SK-N-SH (cell line): Measurements from ENCODE around the gene DIRAS1. TPM values are rescaled to one million over a fixed set of nuclear protein-coding genes. Genes with fewer than 3 reads are reported as not detected.

Experiments used
- CTCF ChIA-PET: fragments of 300-600, 350-600 bp; formaldehyde crosslinking; extraction: SDS; loops from one replicate; lab custom pipeline; 2021; lab: Yijun Ruan, JAX
- POLR2A ChIA-PET: fragments of 350-600 bp; sonication (Branson Sonifier 250); formaldehyde crosslinking; extraction: SDS; loops from one replicate; lab custom pipeline; 2020; ENCODE audit warnings: antibody characterized with exemption, inconsistent platforms; lab: Yijun Ruan, JAX
- DNase-seq: peaks from one replicate; pipeline ENCODE4 v3.0.0; 2012
- H2AFZ ChIP-seq: fragments of 200-600 bp; sonication (generic); 2 replicates; pipeline ENCODE4 v1.8.1; 2016; ENCODE audit warnings: antibody characterized with exemption, mild to moderate bottlenecking, low read depth
- H3F3A ChIP-seq: fragments of 200-600 bp; sonication (generic); replicated peaks from 2 replicates; pipeline ENCODE3; 2016; ENCODE audit warnings: antibody characterized with exemption, mild to moderate bottlenecking; ENCODE audit not compliant: insufficient read depth
- H3K27ac ChIP-seq, 2 experiments: fragments of 200-500 bp in 1 of 2; fragments of 200-600 bp in 1 of 2; sonication (Bioruptor generic) in 1 of 2; sonication (generic), shearing (Covaris generic) in 1 of 2; 2 replicates each; pipeline versions ENCODE4 v1.5.1 to v1.6.1; 2014 to 2016; ENCODE audit warnings: low read depth in 2 of 2, inconsistent platforms in 1 of 2, low read length in 1 of 2, mild to moderate bottlenecking in 1 of 2, mixed read lengths in 1 of 2
- H3K27me3 ChIP-seq: fragments of 200-600 bp; sonication (generic), shearing (Covaris generic); 2 replicates; pipeline ENCODE4 v1.6.1; 2016; ENCODE audit warnings: mixed run types; ENCODE audit not compliant: insufficient read depth
- H3K36me3 ChIP-seq, 2 experiments: fragments of 200-500 bp in 1 of 2; fragments of 200-600 bp in 1 of 2; sonication (Bioruptor generic) in 1 of 2; sonication (generic) in 1 of 2; replicated peaks in 1 of 2; 2 replicates each; pipeline versions ENCODE3 to v1.5.1; 2014 to 2016; ENCODE audit warnings: low read length in 1 of 2, mild to moderate bottlenecking in 1 of 2; ENCODE audit not compliant: insufficient read depth in 2 of 2, control insufficient read depth in 1 of 2
- H3K4me1 ChIP-seq, 2 experiments: fragments of 200-500 bp in 1 of 2; fragments of 200-600 bp in 1 of 2; sonication (Bioruptor generic) in 1 of 2; sonication (generic), shearing (Covaris generic) in 1 of 2; 2 replicates each; pipeline versions ENCODE4 v1.5.1 to v1.6.1; 2014 to 2016; ENCODE audit warnings: low read depth in 1 of 2, low read length in 1 of 2, mixed run types in 1 of 2; ENCODE audit not compliant: insufficient read depth in 2 of 2, control insufficient read depth in 1 of 2
- H3K4me2 ChIP-seq: fragments of 200-600 bp; sonication (generic), shearing (Covaris generic); 2 replicates; pipeline ENCODE4 v1.6.1; 2017; ENCODE audit warnings: mixed run types
- H3K4me3 ChIP-seq, 2 experiments: fragments of 200-500 bp in 1 of 2; fragments of 200-600 bp in 1 of 2; sonication (Bioruptor generic) in 1 of 2; sonication (generic), shearing (Covaris generic) in 1 of 2; 2 replicates each; pipeline versions ENCODE4 v1.5.1 to v1.8.1; 2014 to 2016; ENCODE audit warnings: low read depth in 2 of 2, inconsistent platforms in 1 of 2, low read length in 1 of 2, mild to moderate bottlenecking in 1 of 2, mixed read lengths in 1 of 2, moderate library complexity in 1 of 2
- H3K79me2 ChIP-seq: fragments of 200-600 bp; sonication (generic); 2 replicates; pipeline ENCODE4 v1.8.1; 2017; ENCODE audit warnings: mild to moderate bottlenecking; ENCODE audit not compliant: insufficient read depth
- H3K9ac ChIP-seq: fragments of 200-600 bp; sonication (generic); 2 replicates; pipeline ENCODE4 v1.6.1; 2017; ENCODE audit warnings: mixed run types
- H3K9me2 ChIP-seq: fragments of 200-600 bp; sonication (generic); 2 replicates; pipeline ENCODE4 v1.6.1; 2017; ENCODE audit warnings: mixed run types
- H3K9me3 ChIP-seq: fragments of 200-600 bp; sonication (generic); 2 replicates; pipeline ENCODE4 v1.6.1; 2017; ENCODE audit warnings: mixed run types, mild to moderate bottlenecking, moderate library complexity
- H4K20me1 ChIP-seq: fragments of 200-600 bp; sonication (generic); 2 replicates; pipeline ENCODE4 v1.6.1; 2017; ENCODE audit warnings: mild to moderate bottlenecking, mixed run types; ENCODE audit not compliant: insufficient read depth
- CHD2 ChIP-seq: fragments of 150-350 bp; IDR thresholded peaks from 2 replicates; pipeline ENCODE4 v1.6.1; 2018; ENCODE audit warnings: low read length; ENCODE audit not compliant: partially characterized antibody
- ELF1 ChIP-seq: IDR thresholded peaks from 2 replicates; pipeline ENCODE4 v1.4.0; 2012
- GABPA ChIP-seq: IDR thresholded peaks from 2 replicates; pipeline ENCODE4 v1.4.0; 2012; ENCODE audit warnings: low read depth, mild to moderate bottlenecking
- IRF3 ChIP-seq: fragments of 150-350 bp; IDR thresholded peaks from 2 replicates; pipeline ENCODE4 v1.6.1; 2016; ENCODE audit warnings: mild to moderate bottlenecking, low read depth, low read length
- JUND ChIP-seq: IDR thresholded peaks from 2 replicates; pipeline ENCODE4 v1.4.0; 2012
- MXI1 ChIP-seq: IDR thresholded peaks from 2 replicates; pipeline ENCODE4 v1.6.1; 2012; ENCODE audit warnings: mild to moderate bottlenecking, low read depth, low read length, improper control_type of control experiment
- PBX3 ChIP-seq: IDR thresholded peaks from 2 replicates; pipeline ENCODE4; 2012
- REST ChIP-seq: IDR thresholded peaks from 2 replicates; pipeline ENCODE4 v1.6.1; 2012; ENCODE audit warnings: mild to moderate bottlenecking, low read depth, low read length, moderate library complexity
- RXRA ChIP-seq: IDR thresholded peaks from 2 replicates; pipeline ENCODE4 v1.4.0; 2012; ENCODE audit warnings: low read depth, mild to moderate bottlenecking, borderline replicate concordance
- SMC3 ChIP-seq: IDR thresholded peaks from 2 replicates; pipeline ENCODE4 v1.6.1; 2012; ENCODE audit warnings: low read depth, low read length, improper control_type of control experiment
- TAF1 ChIP-seq: IDR thresholded peaks from 2 replicates; pipeline ENCODE4 v1.6.1; 2012; ENCODE audit warnings: low read depth, mild to moderate bottlenecking, low read length, moderate library complexity, borderline replicate concordance
- TCF12 ChIP-seq: IDR thresholded peaks from 2 replicates; pipeline ENCODE4 v1.4.0; 2012
- USF1 ChIP-seq: IDR thresholded peaks from 2 replicates; pipeline ENCODE4 v1.4.0; 2012; ENCODE audit warnings: low read depth, borderline replicate concordance
- USF2 ChIP-seq: fragments of 150-350 bp; IDR thresholded peaks from 2 replicates; pipeline ENCODE4 v1.6.1; 2017; ENCODE audit warnings: antibody characterized with exemption, low read length, low read depth, borderline replicate concordance
- YY1 ChIP-seq: IDR thresholded peaks from 2 replicates; pipeline ENCODE4 v1.4.0; 2012; ENCODE audit warnings: low read depth, mild to moderate bottlenecking
- ZBTB33 ChIP-seq: IDR thresholded peaks from 2 replicates; pipeline ENCODE4 v1.4.0; 2012; ENCODE audit warnings: low read depth, borderline replicate concordance
- WGBS: methylation state at CpG from one replicate; pipeline ENCODE4 v1.1.6; 2017; ENCODE audit warnings: low lambda C conversion rate; 5-methylcytosine and 5-hydroxymethylcytosine counted together
- polyA plus RNA-seq, 3 experiments: library from polyadenylated mRNA; depleted of rRNA; stranded (reverse); fragments of >200 nt; gene quantifications; 2 replicates each; pipeline ENCODE4 v1.2.3, GENCODE V29; 2012

The DIRAS1 gene
- polyA plus RNA-seq, 1 of the 3 experiments (the other 2 are of a cell fraction): 9.0 TPM

- H2AFZ ChIP-seq: no peak overlapping the region
- H3K9ac ChIP-seq: no peak overlapping the region
- TF ChIP-seq PBX3: no peak
- no peak for TF ChIP-seq USF2
- TF ChIP-seq GABPA: no peak
- no peak for TF ChIP-seq MXI1
- TF ChIP-seq TCF12: no peak
- TF ChIP-seq USF1: no peak
- no peak for TF ChIP-seq RXRA
- no peak for TF ChIP-seq SMC3
- no peak for TF ChIP-seq JUND
- TF ChIP-seq ZBTB33: no peak
- TF ChIP-seq IRF3: no peak
- no peak for TF ChIP-seq CHD2
- no peak for TF ChIP-seq REST
- no peak for TF ChIP-seq ELF1
- no peak for TF ChIP-seq TAF1
- TF ChIP-seq YY1: no peak
- H3K4me3 ChIP-seq: no peak overlapping the region
- WGBS: 27% methylated on average over 14 of the region's 26 CpGs
- peak; percentile 70 for DNase-seq
- no peak overlapping the region for H3K4me2 ChIP-seq
- peaks cover 5 to 11% of the 10 kb centered on the region in 2 experiments; a peak in 2 of 4 replicates for H3K4me1 ChIP-seq
- H3K9me2 ChIP-seq: no peaks in the 10 kb centered on the region
- no peaks in the 10 kb centered on the region for H3K27me3 ChIP-seq
- CTCF ChIA-PET: interaction anchor here (0.7 to 3.9 kb wide), 5 partner anchors 13 to 253 kb away, joined by 3 to 19 read pairs (median 3); partner anchors contain the start of gene SLC39A3
- no peaks in the 10 kb centered on the region for H3K79me2 ChIP-seq
- H3K27ac ChIP-seq: no peak overlapping the region
- H3K9me3 ChIP-seq: no peaks in the 10 kb centered on the region
- H3F3A ChIP-seq: no peaks in the 10 kb centered on the region
- no peaks in the 10 kb centered on the region for H4K20me1 ChIP-seq
- POLR2A ChIA-PET: interaction anchor here (1.3 to 2.2 kb wide), 2 partner anchors 10 to 12 kb away, joined by 3 to 7 read pairs; no protein-coding TSS in a partner anchor
- no peaks in the 10 kb centered on the region for H3K36me3 ChIP-seq
Observed at GRCh38 chr19:2726904-2727639, 5.9 kb upstream of the DIRAS1 start.
